Stimulated activated CD4-positive, alpha-beta T cell treated with anti-CD3 and anti-CD28 coated beads, Interleukin-15, amount 100 ng/mL, for 48 hours (primary cell): Measurements from ENCODE around the gene IST1.
"Not testable (repeated sequence)": the region's sequence is repeated elsewhere in the genome, so short reads cannot be mapped to it uniquely, and the experiment has no call there.

ENCODE experiments used
- DNase-seq, 2 donors: peaks; one replicate each; pipeline ENCODE4 v3.0.0-alpha.2; 2020; ENCODE audit warnings: low read depth in 2 of 2

Gene IST1

DNA sequence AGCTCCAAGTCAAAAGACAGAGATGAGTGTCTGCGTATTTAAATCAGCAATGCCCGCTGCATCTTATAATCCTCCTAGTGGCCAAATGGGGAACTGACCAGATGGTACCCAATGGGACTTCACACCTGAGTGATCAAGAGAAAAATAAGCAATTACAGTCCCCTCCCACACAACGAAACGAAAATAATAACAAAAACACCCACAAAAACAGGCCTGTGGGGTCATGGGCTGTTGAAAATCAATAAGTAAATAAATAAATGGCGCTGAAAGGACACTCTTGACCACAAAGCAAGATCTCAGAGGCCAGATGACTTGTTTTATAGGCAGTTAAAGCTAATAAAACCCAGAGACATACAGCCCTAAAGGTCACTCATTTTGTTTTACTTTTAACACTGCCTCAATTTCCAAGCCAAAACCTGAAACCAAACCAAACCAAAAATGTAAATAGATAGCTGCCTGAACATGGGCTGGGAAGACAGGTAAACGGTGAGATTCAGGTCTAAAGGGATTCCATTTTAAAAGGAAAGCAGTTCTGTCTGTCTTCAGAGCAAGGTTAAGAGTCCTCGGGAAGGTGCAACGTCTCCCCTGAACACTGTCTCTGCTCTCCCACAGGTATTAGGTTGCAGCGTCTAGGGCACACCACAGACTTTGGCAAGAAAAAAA lies 12.7 kb upstream of the IST1 start:
- peak in 1 of 2 donors; percentile 73 for DNase-seq

- peak in 1 of 2 donors; percentile 43 for DNase-seq
Observed at GRCh38 chr16:71883168-71883848, 12.0 kb upstream of the IST1 start.

- DNase-seq: peak in 1 of 2 donors; percentile 73
Observed at GRCh38 chr16:71883849-71884638, 11.3 kb upstream of the IST1 start, which contains the start of gene ZNF821. Gene ZNF821, minus strand, starts transcription at chr16:71884182. Its CDS starts 4,236 bp downstream, at chr16:71879946.

DNA sequence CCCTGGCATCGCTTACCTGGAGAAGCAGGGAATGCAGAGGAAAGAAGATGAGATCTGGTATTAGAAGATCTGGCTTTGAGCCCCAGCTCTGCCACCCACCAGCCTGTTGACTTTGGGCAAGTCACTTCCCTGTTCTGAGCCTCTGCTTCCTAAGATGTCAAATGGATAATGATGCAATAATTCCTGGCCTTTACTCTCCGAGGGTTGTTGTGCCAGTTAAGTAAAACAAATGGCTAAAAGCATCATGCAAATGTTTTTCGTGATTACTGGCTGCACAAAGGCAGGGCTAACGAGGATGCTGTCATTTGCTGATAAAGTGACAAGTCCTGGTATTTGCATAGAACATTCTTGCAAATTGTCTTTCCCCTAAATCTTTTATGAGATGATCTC lies 10.1 kb upstream of the IST1 start:
- no peak for DNase-seq

DNA sequence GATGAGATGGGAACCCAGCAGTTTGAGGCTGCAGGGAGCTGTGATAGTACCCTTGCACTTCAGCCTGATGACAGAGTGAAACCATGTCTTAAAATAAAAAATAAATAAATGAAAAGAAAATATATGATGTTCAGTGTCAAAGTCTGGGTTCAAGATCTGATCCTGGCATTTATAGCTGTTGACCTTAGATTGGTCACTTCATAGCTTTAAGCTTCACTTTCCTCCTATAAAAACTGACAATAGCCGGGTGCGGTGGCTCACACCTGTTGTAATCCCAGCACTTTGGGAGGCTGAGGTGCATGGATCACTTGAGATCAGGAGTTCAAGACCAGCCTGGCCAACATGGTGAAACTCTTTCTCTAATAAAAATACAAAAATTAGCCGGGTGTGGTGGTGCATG lies 6.2 kb upstream of the IST1 start:
- no peak for DNase-seq

DNA sequence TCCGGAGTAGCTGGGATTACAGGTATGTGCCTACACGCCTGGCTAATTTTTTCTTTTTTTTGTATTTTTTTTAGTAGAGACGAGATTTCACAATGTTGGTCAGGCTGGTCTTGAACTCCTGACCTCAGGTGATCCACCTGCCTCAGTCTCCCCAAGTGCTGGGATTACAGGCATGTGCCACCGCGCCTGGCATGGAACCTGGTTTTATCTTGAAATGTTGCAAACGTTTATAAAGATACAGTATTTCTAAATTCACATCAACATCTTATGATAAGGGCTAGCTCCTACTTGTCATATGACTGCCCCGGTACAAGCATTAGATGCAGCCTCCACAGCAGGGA lies 1.5 kb upstream of the IST1 start:
- DNase-seq: no peak

- peak; percentile 8 to 9 for DNase-seq
Observed at GRCh38 chr16:71894229-71894920, 956 bp upstream of the IST1 start.

- DNase-seq: peak in 1 of 2 donors; percentile 11
Observed at GRCh38 chr16:71895679-71896365, 491 bp downstream of the IST1 start.

DNA sequence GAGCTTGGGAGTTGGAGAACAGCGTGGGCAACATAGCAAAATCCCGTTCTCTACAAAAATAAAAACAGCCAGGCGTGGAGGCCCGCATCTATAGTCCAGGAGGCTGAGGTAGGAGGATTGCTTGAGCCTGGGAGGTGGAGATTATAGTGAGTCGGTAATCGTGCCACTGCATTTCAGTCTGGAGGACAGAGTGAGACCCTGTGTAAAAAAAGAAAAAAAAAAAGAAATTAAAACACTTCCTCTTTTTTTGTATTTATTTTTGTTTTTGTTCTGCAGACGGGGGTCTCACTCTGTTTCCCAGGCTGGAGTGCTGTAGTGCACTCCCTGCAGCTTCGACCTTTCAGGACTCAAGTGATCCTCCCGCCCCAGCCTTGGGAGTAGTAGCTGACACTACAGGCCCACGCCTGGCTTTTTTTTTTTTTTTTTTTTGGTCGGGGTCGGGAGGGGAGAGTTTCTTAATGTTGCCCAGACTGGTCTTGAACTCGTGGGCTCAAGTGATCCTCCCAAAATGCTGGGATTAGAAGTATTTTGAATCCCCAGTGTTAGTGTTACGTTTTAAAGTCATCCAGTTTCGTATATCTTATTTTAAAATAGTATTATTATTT lies 1.5 kb downstream of the IST1 start:
- DNase-seq: no peak

- no peak for DNase-seq
Observed at GRCh38 chr16:71899171-71899570, 3.8 kb downstream of the IST1 start.

- no peak for DNase-seq
Observed at GRCh38 chr16:71902656-71903365, 7.5 kb downstream of the IST1 start.

- DNase-seq: no peak
Observed at GRCh38 chr16:71903608-71904007, 8.3 kb downstream of the IST1 start.

- DNase-seq: no peak
Observed at GRCh38 chr16:71904239-71904638, 8.9 kb downstream of the IST1 start.

DNA sequence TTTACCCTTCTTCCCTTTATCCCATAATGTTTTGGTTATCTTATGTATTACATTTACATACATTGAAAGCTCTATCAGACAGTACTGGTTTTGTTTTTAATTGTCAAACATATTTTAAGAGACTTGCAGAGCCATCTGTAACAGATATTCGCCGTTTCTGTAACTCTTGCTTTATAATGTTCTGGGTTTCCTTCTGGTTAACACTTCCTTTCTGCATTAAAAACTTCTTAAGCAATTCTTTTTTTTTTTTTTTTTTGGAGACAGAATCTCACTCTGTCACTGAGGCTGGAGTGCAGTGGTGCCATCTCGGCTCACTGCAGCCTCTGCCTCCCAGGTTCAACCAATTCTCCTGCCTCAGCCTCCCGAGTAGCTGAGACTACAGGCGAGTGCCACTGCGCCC lies 10.4 kb downstream of the IST1 start:
- DNase-seq: not testable (repeated sequence)

DNA sequence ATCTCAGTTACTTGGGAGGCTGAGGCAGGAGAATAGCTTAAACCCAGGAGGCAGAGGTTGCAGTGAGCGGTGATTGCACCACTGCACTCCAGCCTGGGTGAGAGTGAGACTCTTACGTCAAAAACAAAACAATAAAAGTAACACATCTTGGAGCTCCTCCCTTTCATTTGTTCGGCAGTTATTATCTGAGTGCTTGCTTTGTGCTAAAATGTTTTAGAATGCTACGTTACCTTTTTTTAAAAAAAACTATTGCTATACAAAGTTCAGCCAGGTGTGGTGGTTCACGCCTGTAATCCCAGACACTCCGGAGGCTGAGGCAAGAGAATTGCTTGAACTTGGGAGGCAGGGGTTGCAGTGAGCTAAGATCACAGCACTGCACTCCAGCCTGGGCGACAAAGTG lies 15.8 kb downstream of the IST1 start:
- DNase-seq: no peak

GRCh38 chr16:71912534-71913275 lies 17.4 kb downstream of the IST1 start:
- DNase-seq: no peak

- no peak for DNase-seq
Observed at GRCh38 chr16:71914802-71915201, 19.5 kb downstream of the IST1 start.

DNA sequence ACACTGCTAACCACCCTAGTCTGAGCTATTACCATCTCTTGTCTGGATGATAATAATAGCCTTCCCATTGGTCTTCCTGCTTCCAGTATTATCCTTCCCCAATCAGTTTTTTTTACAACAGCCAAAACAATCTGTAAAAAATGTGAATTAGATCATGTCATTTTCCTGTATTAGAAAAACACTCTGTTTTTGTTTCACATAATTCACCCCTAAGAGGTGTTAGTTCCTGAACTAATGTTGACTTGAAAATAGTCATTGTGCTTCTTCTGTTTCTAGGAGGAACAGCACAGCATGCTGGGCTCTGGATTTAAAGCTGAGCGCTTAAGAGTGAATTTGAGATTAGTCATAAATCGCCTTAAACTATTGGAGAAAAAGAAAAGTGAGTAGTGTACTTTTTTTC lies 20.0 kb downstream of the IST1 start:
- DNase-seq: no peak

- DNase-seq: no peak
Observed at GRCh38 chr16:71916397-71916920, 21.1 kb downstream of the IST1 start.

DNA sequence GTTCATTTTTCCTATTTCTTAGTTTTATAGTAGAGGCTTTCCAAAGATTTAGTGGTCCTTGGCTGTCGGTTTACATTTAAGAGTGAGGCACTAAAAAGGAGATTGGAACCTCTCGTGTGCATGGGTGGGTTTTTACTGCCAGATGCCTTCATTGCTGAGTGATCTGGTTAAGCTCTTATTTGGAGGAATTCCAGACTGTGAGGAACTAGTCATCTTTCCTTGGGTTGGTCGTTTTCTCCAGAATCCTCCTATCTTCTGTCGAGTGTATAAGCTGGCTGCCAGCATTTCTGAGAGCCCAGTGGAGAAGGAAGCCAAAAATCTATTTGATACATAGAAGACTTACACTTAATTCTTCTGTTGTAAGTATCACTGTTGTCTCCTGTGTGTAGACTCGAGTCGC lies 22.6 kb downstream of the IST1 start:
- no peak for DNase-seq
